Measurements from ENCODE around the gene SCYGR6.

SCYGR6 gene

GRCh38 chr2:227719641-227720040 is 4.9 kb downstream of the SCYGR6 start:
- H3K4me2 ChIP-seq (ENCODE audit: low read length): no peak overlapping the region
- H4K20me1 ChIP-seq (ENCODE audit: insufficient read depth, low read length): no peaks in the 10 kb centered on the region
- no peaks in the 10 kb centered on the region for H3K9me2 ChIP-seq (ENCODE audit: low read depth, low read length)
- H2AFZ ChIP-seq (ENCODE audit: low read length): no peak overlapping the region
- no peaks in the 10 kb centered on the region for H3F3A ChIP-seq (ENCODE audit: insufficient read depth, low read length)
- no peak overlapping the region for H3K4me3 ChIP-seq (ENCODE audit: low read depth, low read length, poor library complexity, severe bottlenecking)
- peaks cover 3% of the 10 kb centered on the region; the same call in 1 of the 2 replicates for H3K27me3 ChIP-seq (ENCODE audit: insufficient read depth, low read length)
- H3K4me1 ChIP-seq (ENCODE audit: insufficient read depth, low read length, severe bottlenecking): no peaks in the 10 kb centered on the region
- H3K36me3 ChIP-seq (ENCODE audit: insufficient read depth, low read length): no peaks in the 10 kb centered on the region
- H3K79me2 ChIP-seq (ENCODE audit: insufficient read depth, low read length): no peaks in the 10 kb centered on the region
- H3K9me3 ChIP-seq (ENCODE audit: low read length): no peaks in the 10 kb centered on the region
- H3K9ac ChIP-seq (ENCODE audit: low read length): no peak overlapping the region
- no peak overlapping the region for H3K27ac ChIP-seq (ENCODE audit: low read depth, low read length, poor library complexity, severe bottlenecking)
- TF ChIP-seq CTCF (IDR thresholded peaks at IDR 0.05; ENCODE audit: low read length) (no peak), EZH2 (IDR thresholded peaks at IDR 0.05; ENCODE audit: borderline replicate concordance, low read length) (no peak)

- Histone ChIP-seq H3K9me2 (ENCODE audit: low read depth, low read length) (no peaks in the 10 kb centered on the region), H3K36me3 (ENCODE audit: insufficient read depth, low read length) (no peaks in the 10 kb centered on the region), H3K4me3 (ENCODE audit: low read depth, low read length, poor library complexity, severe bottlenecking) (no peak within 1 kb of the TSS), H4K20me1 (ENCODE audit: insufficient read depth, low read length) (no peaks in the 10 kb centered on the region), H3K9ac (ENCODE audit: low read length) (no peak within 1 kb of the TSS), H3K79me2 (ENCODE audit: insufficient read depth, low read length) (no peaks in the 10 kb centered on the region), H2AFZ (ENCODE audit: low read length) (no peak within 1 kb of the TSS), H3K9me3 (ENCODE audit: low read length) (no peaks in the 10 kb centered on the region), H3K4me2 (ENCODE audit: low read length) (no peak within 1 kb of the TSS), H3K27me3 (ENCODE audit: insufficient read depth, low read length) (peaks cover 3% of the 10 kb centered on the region; the same call in 1 of the 2 replicates), H3K4me1 (ENCODE audit: insufficient read depth, low read length, severe bottlenecking) (no peaks in the 10 kb centered on the region), H3K27ac (ENCODE audit: low read depth, low read length, poor library complexity, severe bottlenecking) (no peak within 1 kb of the TSS), H3F3A (ENCODE audit: insufficient read depth, low read length) (no peaks in the 10 kb centered on the region)
- TF ChIP-seq EZH2 (IDR thresholded peaks at IDR 0.05; ENCODE audit: borderline replicate concordance, low read length) (no peak), CTCF (IDR thresholded peaks at IDR 0.05; ENCODE audit: low read length) (no peak)
These were observed 6.6 kb downstream of the SCYGR6 start, which contains the start of gene SLC19A3 for GRCh38 chr2:227717687-227718567. TSS of gene SLC19A3 (minus strand) at chr2:227718028. CDS start at chr2:227702318, 15,710 bp downstream.

- no peaks in the 10 kb centered on the region for H4K20me1 ChIP-seq (ENCODE audit: insufficient read depth, low read length)
- H3K4me3 ChIP-seq (ENCODE audit: low read depth, low read length, poor library complexity, severe bottlenecking): no peak overlapping the region
- TF ChIP-seq CTCF (IDR thresholded peaks at IDR 0.05; ENCODE audit: low read length): no peak
- no peak for TF ChIP-seq EZH2 (IDR thresholded peaks at IDR 0.05; ENCODE audit: borderline replicate concordance, low read length)
- peaks cover 3% of the 10 kb centered on the region; the same call in 1 of the 2 replicates for H3K27me3 ChIP-seq (ENCODE audit: insufficient read depth, low read length)
- H3K79me2 ChIP-seq (ENCODE audit: insufficient read depth, low read length): no peaks in the 10 kb centered on the region
- no peaks in the 10 kb centered on the region for H3K9me2 ChIP-seq (ENCODE audit: low read depth, low read length)
- no peak overlapping the region for H3K9ac ChIP-seq (ENCODE audit: low read length)
- H3K36me3 ChIP-seq (ENCODE audit: insufficient read depth, low read length): no peaks in the 10 kb centered on the region
- no peak overlapping the region for H3K4me2 ChIP-seq (ENCODE audit: low read length)
- H2AFZ ChIP-seq (ENCODE audit: low read length): no peak overlapping the region
- no peaks in the 10 kb centered on the region for H3K4me1 ChIP-seq (ENCODE audit: insufficient read depth, low read length, severe bottlenecking)
- no peaks in the 10 kb centered on the region for H3F3A ChIP-seq (ENCODE audit: insufficient read depth, low read length)
- H3K27ac ChIP-seq (ENCODE audit: low read depth, low read length, poor library complexity, severe bottlenecking): no peak overlapping the region
- no peaks in the 10 kb centered on the region for H3K9me3 ChIP-seq (ENCODE audit: low read length)
These were observed 8.1 kb downstream of the SCYGR6 start for GRCh38 chr2:227716501-227716900.

Measured in OCI-LY1 (cell line).